ENCODE data around the gene TCAF1. TPM values are rescaled to one million over a fixed set of nuclear protein-coding genes. Genes with fewer than 3 reads are reported as not detected.

TCAF1 gene
- total and polyA plus RNA-seq, 2 of the 4 experiments (the other 2 are of a cell fraction) = 39.3 to 91.8 TPM

GRCh38 chr7:143908120-143908519, 6.1 kb upstream of the TCAF1 start:
- Histone ChIP-seq H3K27ac (ENCODE audit: insufficient read depth, low read length) (no peak overlapping the region), H3K14ac (replicated peaks; ENCODE audit: low read depth, low read length) (no peak overlapping the region), H4K20me1 (ENCODE audit: insufficient read depth, low read length) (no peaks in the 10 kb centered on the region), H2AK9ac (replicated peaks; ENCODE audit: low read depth, low read length, poor library complexity) (no peak overlapping the region), H2BK5ac (ENCODE audit: low read depth, low read length, poor library complexity, severe bottlenecking) (no peak overlapping the region), H3K4me3 (ENCODE audit: insufficient read depth, low read depth, low read length) (no peak overlapping the region), H3K36me3 (ENCODE audit: control insufficient read depth, insufficient read depth, low read length) (no peaks in the 10 kb centered on the region), H2AK5ac (ENCODE audit: low read depth, low read length) (no peak overlapping the region), H3K79me1 (ENCODE audit: low read depth in 1 of 2, low read length in 2 of 2) (no peaks in the 10 kb centered on the region), H3K27me3 (ENCODE audit: control insufficient read depth, insufficient read depth, low read length) (no peaks in the 10 kb centered on the region), H2BK120ac (ENCODE audit: low read depth, low read length) (no peak overlapping the region), H2BK15ac (ENCODE audit: low read depth, low read length) (no peak overlapping the region), H3K9ac (ENCODE audit: low read depth, low read length) (no peak overlapping the region), H3K9me3 (ENCODE audit: control insufficient read depth, insufficient read depth, low read length) (no peaks in the 10 kb centered on the region), H3K4me2 (ENCODE audit: low read depth, low read length) (no peak overlapping the region), H3K4me1 (ENCODE audit: control insufficient read depth, insufficient read depth, low read length) (peaks cover 12% of the 10 kb centered on the region), H4K5ac (ENCODE audit: low read depth, low read length) (no peak overlapping the region), H4K8ac (ENCODE audit: low read depth in 2 of 2, low read length in 2 of 2) (no peak overlapping the region), H2BK20ac (ENCODE audit: low read depth, low read length) (no peak overlapping the region), H3K56ac (ENCODE audit: extremely low read depth, insufficient read depth, low read length) (no peak overlapping the region), H3K18ac (ENCODE audit: low read depth, low read length) (no peak overlapping the region), H3K23ac (ENCODE audit: low read depth, low read length) (no peak overlapping the region), H3K4ac (ENCODE audit: low read depth, low read length) (no peak overlapping the region), H4K91ac (ENCODE audit: insufficient read depth, low read depth, low read length) (no peak overlapping the region), H3K9me1 (ENCODE audit: insufficient read depth, low read length) (peaks cover 3% of the 10 kb centered on the region; the same call in 1 of the 2 replicates), H2AFZ (replicated peaks; ENCODE audit: low read length, poor library complexity) (no peak overlapping the region)
- DNase-seq = no peak
- ChIA-PET POLR2A (ENCODE audit: unreplicated experiment) (no interaction called here), CTCF (no interaction called here)
- no TSS peak for BruUV-seq (replicated peaks)
- in situ Hi-C loops (cut with MboI; ENCODE audit: low sequenced_read_pairs) = no loop called here
- intact Hi-C loops (cut with micrococcal nuclease) = no loop called here
- TF ChIP-seq, protein P1, sequence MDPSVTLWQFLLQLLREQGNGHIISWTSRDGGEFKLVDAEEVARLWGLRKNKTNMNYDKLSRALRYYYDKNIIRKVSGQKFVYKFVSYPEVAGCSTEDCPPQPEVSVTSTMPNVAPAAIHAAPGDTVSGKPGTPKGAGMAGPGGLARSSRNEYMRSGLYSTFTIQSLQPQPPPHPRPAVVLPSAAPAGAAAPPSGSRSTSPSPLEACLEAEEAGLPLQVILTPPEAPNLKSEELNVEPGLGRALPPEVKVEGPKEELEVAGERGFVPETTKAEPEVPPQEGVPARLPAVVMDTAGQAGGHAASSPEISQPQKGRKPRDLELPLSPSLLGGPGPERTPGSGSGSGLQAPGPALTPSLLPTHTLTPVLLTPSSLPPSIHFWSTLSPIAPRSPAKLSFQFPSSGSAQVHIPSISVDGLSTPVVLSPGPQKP (IDR thresholded peaks at IDR 0.05; ENCODE audit: borderline replicate concordance, low read depth, low read length) = no peak
- no peak for TF ChIP-seq MAZ (IDR thresholded peaks at IDR 0.05; ENCODE audit: borderline replicate concordance, low read depth, low read length)
- no peak for TF ChIP-seq SMC3 (IDR thresholded peaks at IDR 0.05; ENCODE audit: low read depth, low read length)
- TF ChIP-seq, protein P2, sequence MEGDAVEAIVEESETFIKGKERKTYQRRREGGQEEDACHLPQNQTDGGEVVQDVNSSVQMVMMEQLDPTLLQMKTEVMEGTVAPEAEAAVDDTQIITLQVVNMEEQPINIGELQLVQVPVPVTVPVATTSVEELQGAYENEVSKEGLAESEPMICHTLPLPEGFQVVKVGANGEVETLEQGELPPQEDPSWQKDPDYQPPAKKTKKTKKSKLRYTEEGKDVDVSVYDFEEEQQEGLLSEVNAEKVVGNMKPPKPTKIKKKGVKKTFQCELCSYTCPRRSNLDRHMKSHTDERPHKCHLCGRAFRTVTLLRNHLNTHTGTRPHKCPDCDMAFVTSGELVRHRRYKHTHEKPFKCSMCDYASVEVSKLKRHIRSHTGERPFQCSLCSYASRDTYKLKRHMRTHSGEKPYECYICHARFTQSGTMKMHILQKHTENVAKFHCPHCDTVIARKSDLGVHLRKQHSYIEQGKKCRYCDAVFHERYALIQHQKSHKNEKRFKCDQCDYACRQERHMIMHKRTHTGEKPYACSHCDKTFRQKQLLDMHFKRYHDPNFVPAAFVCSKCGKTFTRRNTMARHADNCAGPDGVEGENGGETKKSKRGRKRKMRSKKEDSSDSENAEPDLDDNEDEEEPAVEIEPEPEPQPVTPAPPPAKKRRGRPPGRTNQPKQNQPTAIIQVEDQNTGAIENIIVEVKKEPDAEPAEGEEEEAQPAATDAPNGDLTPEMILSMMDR (conservative IDR thresholded peaks at IDR 0.05; ENCODE audit: low read depth, low read length) = no peak
- no peak for TF ChIP-seq RCOR1 (IDR thresholded peaks at IDR 0.05; ENCODE audit: insufficient replicate concordance, low read length)
- TF ChIP-seq FOS (IDR thresholded peaks at IDR 0.05; ENCODE audit: low read depth, low read length) = no peak
- TF ChIP-seq NFE2L2 (IDR thresholded peaks at IDR 0.05; ENCODE audit: low read depth, low read length) = no peak
- no peak for TF ChIP-seq POLR2A (IDR thresholded peaks at IDR 0.05; ENCODE audit: low read depth, low read length)
- no peak for TF ChIP-seq RFX5 (IDR thresholded peaks at IDR 0.05; ENCODE audit: low read depth, low read length)
- TF ChIP-seq RAD21 (IDR thresholded peaks at IDR 0.05; ENCODE audit: low read length) = no peak
- no peak for TF ChIP-seq BHLHE40 (IDR thresholded peaks at IDR 0.05; ENCODE audit: low read depth, low read length)
- TF ChIP-seq, protein P3, sequence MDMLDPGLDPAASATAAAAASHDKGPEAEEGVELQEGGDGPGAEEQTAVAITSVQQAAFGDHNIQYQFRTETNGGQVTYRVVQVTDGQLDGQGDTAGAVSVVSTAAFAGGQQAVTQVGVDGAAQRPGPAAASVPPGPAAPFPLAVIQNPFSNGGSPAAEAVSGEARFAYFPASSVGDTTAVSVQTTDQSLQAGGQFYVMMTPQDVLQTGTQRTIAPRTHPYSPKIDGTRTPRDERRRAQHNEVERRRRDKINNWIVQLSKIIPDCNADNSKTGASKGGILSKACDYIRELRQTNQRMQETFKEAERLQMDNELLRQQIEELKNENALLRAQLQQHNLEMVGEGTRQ (IDR thresholded peaks at IDR 0.05; ENCODE audit: low read depth, low read length) = no peak
- TF ChIP-seq MXI1 (IDR thresholded peaks at IDR 0.05; ENCODE audit: borderline replicate concordance, low read depth, low read length) = no peak
- TF ChIP-seq CEBPB (IDR thresholded peaks at IDR 0.05; ENCODE audit: low read depth, low read length) = no peak
- TF ChIP-seq CHD1 (IDR thresholded peaks at IDR 0.05; ENCODE audit: low read depth, low read length) = no peak
- dilution Hi-C loops (cut with HindIII; ENCODE audit: low sequenced_read_pairs, unreplicated experiment) = no loop called here
- no peak for ATAC-seq (ENCODE audit: low read depth)
- WGBS, 2 experiments (ENCODE audit: extremely low coverage in 2 of 2, insufficient read length in 1 of 2) = no CpG with 5 or more reads among the region's 5 CpGs
